Endodermal cell (in vitro differentiated cells): ENCODE measurements around the gene WNT2. TPM values are rescaled to one million over a fixed set of nuclear protein-coding genes. Genes with fewer than 3 reads are reported as not detected.

ENCODE experiments used
- DNase-seq: peaks from one replicate; pipeline ENCODE4 v3.0.0-alpha.2; 2017
- H3K27ac ChIP-seq: 2 replicates; pipeline ENCODE4 v1.5.1; 2013; ENCODE audit warnings: mild to moderate bottlenecking, low read depth, low read length, moderate library complexity
- H3K27me3 ChIP-seq: 2 replicates; pipeline ENCODE4 v1.6.1; 2013; ENCODE audit warnings: mild to moderate bottlenecking, low read length, moderate library complexity; ENCODE audit not compliant: insufficient read depth, control insufficient read depth, poor library complexity, severe bottlenecking
- H3K36me3 ChIP-seq: 2 replicates; pipeline ENCODE4 v1.7.0; 2013; ENCODE audit warnings: mild to moderate bottlenecking, low read length, moderate library complexity; ENCODE audit not compliant: control insufficient read depth, insufficient read depth
- H3K4me1 ChIP-seq: one replicate; pipeline ENCODE4 v1.7.0; 2013; ENCODE audit warnings: low read length; ENCODE audit not compliant: control insufficient read depth, insufficient read depth
- H3K4me3 ChIP-seq: 2 replicates; pipeline ENCODE4 v1.5.1; 2013; ENCODE audit warnings: mild to moderate bottlenecking, low read length, moderate library complexity
- H3K9ac ChIP-seq: 2 replicates; pipeline ENCODE4 v1.6.1; 2013; ENCODE audit warnings: mild to moderate bottlenecking, low read length, moderate library complexity; ENCODE audit not compliant: poor library complexity, severe bottlenecking; ENCODE audit errors: extremely low read depth
- H3K9me3 ChIP-seq: 2 replicates; pipeline ENCODE4 v1.6.1; 2013; ENCODE audit warnings: mild to moderate bottlenecking, low read length, moderate library complexity; ENCODE audit not compliant: control insufficient read depth
- H3K27ac Mint-ChIP-seq: 2 replicates; pipeline ENCODE4 v1.8.0; 2020; ENCODE audit warnings: mixed read lengths
- H3K27me3 Mint-ChIP-seq: 2 replicates; pipeline ENCODE4 v1.8.0; 2021; ENCODE audit warnings: mild to moderate bottlenecking, mixed read lengths; ENCODE audit not compliant: insufficient read depth
- H3K36me3 Mint-ChIP-seq: 2 replicates; pipeline ENCODE4 v1.8.0; 2020; ENCODE audit warnings: low read depth, mixed read lengths
- H3K4me1 Mint-ChIP-seq: 2 replicates; pipeline ENCODE4 v1.8.0; 2020; ENCODE audit warnings: mixed read lengths
- H3K4me3 Mint-ChIP-seq: 2 replicates; pipeline ENCODE4 v1.8.0; 2020; ENCODE audit warnings: mild to moderate bottlenecking, moderate library complexity, mixed read lengths
- H3K9me3 Mint-ChIP-seq: 2 replicates; pipeline ENCODE4 v1.8.0; 2020; ENCODE audit warnings: mild to moderate bottlenecking, mixed read lengths
- WGBS, 2 experiments: methylation state at CpG; one replicate each; pipeline versions ENCODE4 v1.1.5 to v1.1.7; 2013; ENCODE audit warnings: missing lambda C conversion rate in 2 of 2, mixed read lengths in 1 of 2; ENCODE audit not compliant: insufficient coverage in 1 of 2, insufficient read length in 1 of 2; 5-methylcytosine and 5-hydroxymethylcytosine counted together
- total RNA-seq, 2 donors: library from RNA; stranded (reverse); fragmentation: NEBNext Ultra II Directional in 1 of 2; extraction: Animal tissue kit (Norgen Biotek cat#: 25700) in 1 of 2; gene quantifications; 2 replicates in 1 of 2; 3 replicates in 1 of 2; pipeline ENCODE4 v1.2.1, GENCODE V29; 2021
- TF ChIP-seq, protein P1 (sequence below): fragments of 200-600 bp; sonication (generic); conservative IDR thresholded peaks from 2 replicates; pipeline ENCODE4 v1.5.0; 2021; ENCODE audit warnings: antibody characterized with exemption, mild to moderate bottlenecking

WNT2 gene
- total RNA-seq, 2 donors from 2014 or later: not detected

DNA sequence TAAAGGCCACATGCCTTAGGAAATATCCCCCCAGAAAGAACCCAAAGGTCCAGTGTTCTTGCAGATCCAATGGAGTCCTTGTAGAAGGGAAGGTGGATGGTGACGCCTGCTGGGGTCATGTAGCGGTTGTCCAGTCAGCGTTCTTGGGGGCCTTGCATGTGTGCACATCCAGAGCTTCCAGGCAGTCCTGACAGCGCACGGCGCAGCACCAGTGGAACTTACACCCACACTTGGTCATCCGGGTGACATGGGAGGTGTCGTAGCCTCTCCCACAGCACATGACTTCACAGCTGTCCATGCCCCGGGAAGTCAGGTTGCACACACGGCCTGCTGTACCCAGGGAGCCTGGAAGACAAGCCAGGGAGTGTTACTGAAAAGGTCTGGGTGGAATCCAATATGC, 44.8 kb downstream of the WNT2 start:
- DNase-seq: no peak
- Mint-ChIP-seq H3K36me3 (no peaks in the 10 kb centered on the region), H3K27ac (no peak overlapping the region), H3K9me3 (no peaks in the 10 kb centered on the region), H3K4me1 (no peaks in the 10 kb centered on the region), H3K4me3 (no peak overlapping the region), H3K27me3 (no peaks in the 10 kb centered on the region)
- H3K27ac ChIP-seq: no peak overlapping the region
- no peak overlapping the region for H3K4me3 ChIP-seq
- no peaks in the 10 kb centered on the region for H3K4me1 ChIP-seq
- H3K36me3 ChIP-seq: no peaks in the 10 kb centered on the region
- TF ChIP-seq, protein P1, sequence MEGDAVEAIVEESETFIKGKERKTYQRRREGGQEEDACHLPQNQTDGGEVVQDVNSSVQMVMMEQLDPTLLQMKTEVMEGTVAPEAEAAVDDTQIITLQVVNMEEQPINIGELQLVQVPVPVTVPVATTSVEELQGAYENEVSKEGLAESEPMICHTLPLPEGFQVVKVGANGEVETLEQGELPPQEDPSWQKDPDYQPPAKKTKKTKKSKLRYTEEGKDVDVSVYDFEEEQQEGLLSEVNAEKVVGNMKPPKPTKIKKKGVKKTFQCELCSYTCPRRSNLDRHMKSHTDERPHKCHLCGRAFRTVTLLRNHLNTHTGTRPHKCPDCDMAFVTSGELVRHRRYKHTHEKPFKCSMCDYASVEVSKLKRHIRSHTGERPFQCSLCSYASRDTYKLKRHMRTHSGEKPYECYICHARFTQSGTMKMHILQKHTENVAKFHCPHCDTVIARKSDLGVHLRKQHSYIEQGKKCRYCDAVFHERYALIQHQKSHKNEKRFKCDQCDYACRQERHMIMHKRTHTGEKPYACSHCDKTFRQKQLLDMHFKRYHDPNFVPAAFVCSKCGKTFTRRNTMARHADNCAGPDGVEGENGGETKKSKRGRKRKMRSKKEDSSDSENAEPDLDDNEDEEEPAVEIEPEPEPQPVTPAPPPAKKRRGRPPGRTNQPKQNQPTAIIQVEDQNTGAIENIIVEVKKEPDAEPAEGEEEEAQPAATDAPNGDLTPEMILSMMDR: no peak
- 92 to 96% methylated on average over 3 to 10 of the region's 10 CpGs for WGBS, 2 experiments
- no peaks in the 10 kb centered on the region for H3K9me3 ChIP-seq
- H3K27me3 ChIP-seq: no peaks in the 10 kb centered on the region
- H3K9ac ChIP-seq: no peak overlapping the region

DNA sequence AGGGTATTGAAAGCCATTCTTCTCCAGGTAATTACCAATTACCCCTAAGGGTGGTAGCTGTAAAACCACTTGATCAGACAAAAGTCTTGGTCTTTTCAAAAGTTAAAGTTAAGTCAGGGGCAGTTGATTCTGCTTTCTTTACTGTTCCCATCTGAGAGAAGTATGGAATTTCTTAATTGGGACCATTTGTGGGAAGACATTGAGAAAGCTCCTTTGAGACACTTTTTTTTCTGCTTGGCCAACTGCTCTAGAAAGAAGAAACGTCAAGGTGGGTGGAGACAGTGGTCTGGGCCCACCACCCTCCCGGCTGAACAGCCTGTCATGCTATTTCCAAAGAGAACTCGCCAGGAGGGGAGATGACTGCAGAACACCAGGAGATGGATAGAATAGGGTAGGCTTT, 45.3 kb downstream of the WNT2 start:
- Histone ChIP-seq H3K9me3 (no peaks in the 10 kb centered on the region), H3K4me1 (no peaks in the 10 kb centered on the region), H3K9ac (no peak overlapping the region), H3K27ac (no peak overlapping the region), H3K36me3 (no peaks in the 10 kb centered on the region), H3K4me3 (no peak overlapping the region), H3K27me3 (no peaks in the 10 kb centered on the region)
- Mint-ChIP-seq H3K4me1 (no peaks in the 10 kb centered on the region), H3K27ac (no peak overlapping the region), H3K27me3 (no peaks in the 10 kb centered on the region), H3K9me3 (no peaks in the 10 kb centered on the region), H3K4me3 (no peak overlapping the region), H3K36me3 (no peaks in the 10 kb centered on the region)
- 89% methylated on average over 3 of the region's 3 CpGs; no CpG with 5 or more reads in 1 of the 2 experiments for WGBS, 2 experiments
- no peak for DNase-seq
- TF ChIP-seq, protein P1: no peak

DNA sequence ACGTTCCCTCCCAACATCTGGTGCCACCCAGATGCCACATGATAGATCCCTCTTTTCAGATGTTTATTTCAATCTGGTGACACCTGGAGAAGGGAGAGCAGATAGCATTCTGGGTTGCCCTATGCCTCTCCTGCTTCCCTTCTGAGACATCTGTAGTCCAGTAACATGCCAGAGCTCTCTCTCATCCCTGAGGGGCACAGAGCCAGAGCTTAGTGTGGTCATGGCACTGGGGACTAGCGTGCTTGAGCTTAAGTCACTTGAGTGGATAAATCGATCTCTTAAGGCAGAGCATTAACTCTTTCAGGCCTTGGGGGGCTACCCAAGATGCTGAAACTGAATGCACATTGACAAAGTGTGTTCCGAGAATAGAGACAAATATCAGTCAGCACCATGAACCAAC, 47.9 kb downstream of the WNT2 start:
- H3K4me1 ChIP-seq: no peaks in the 10 kb centered on the region
- no peak overlapping the region for H3K27ac ChIP-seq
- TF ChIP-seq, protein P1: no peak
- no peaks in the 10 kb centered on the region for H3K4me1 Mint-ChIP-seq
- no peaks in the 10 kb centered on the region for H3K36me3 ChIP-seq
- no peak for DNase-seq
- H3K9me3 Mint-ChIP-seq: no peaks in the 10 kb centered on the region
- no peak overlapping the region for H3K4me3 ChIP-seq
- H3K36me3 Mint-ChIP-seq: no peaks in the 10 kb centered on the region
- no peaks in the 10 kb centered on the region for H3K27me3 Mint-ChIP-seq
- no peaks in the 10 kb centered on the region for H3K27me3 ChIP-seq
- no peak overlapping the region for H3K9ac ChIP-seq
- no peak overlapping the region for H3K4me3 Mint-ChIP-seq
- H3K27ac Mint-ChIP-seq: no peak overlapping the region
- WGBS, 2 experiments: 95 to 100% methylated on average over 1 to 4 of the region's 4 CpGs
- H3K9me3 ChIP-seq: no peaks in the 10 kb centered on the region
